Activated CD8-positive, alpha-beta memory T cell treated with anti-CD3 and anti-CD28 coated beads for 36 hours (primary cell): Measurements from ENCODE around the gene EIF3F. TPM values are rescaled to one million over a fixed set of nuclear protein-coding genes. Genes with fewer than 3 reads are reported as not detected.

Experiments used
- CTCF ChIA-PET: fragments of 350-600 bp; sonication (Branson Sonifier 250); formaldehyde crosslinking; loops from one replicate; lab custom pipeline; 2021; ENCODE audit warnings: antibody characterized with exemption; lab: Charles Lee
- POLR2A ChIA-PET: fragments of 350-600 bp; sonication (Branson Sonifier 250); formaldehyde crosslinking; loops from one replicate; lab custom pipeline; 2021; ENCODE audit warnings: antibody characterized with exemption; lab: Charles Lee
- total RNA-seq, 2 experiments: library from RNA; stranded (reverse); gene quantifications; one replicate each; pipeline ENCODE4 v1.2.3, GENCODE V29; 2021

EIF3F gene, protein sequence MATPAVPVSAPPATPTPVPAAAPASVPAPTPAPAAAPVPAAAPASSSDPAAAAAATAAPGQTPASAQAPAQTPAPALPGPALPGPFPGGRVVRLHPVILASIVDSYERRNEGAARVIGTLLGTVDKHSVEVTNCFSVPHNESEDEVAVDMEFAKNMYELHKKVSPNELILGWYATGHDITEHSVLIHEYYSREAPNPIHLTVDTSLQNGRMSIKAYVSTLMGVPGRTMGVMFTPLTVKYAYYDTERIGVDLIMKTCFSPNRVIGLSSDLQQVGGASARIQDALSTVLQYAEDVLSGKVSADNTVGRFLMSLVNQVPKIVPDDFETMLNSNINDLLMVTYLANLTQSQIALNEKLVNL
- 100 to 1,000 TPM; 290 to 291 TPM for total RNA-seq

DNA sequence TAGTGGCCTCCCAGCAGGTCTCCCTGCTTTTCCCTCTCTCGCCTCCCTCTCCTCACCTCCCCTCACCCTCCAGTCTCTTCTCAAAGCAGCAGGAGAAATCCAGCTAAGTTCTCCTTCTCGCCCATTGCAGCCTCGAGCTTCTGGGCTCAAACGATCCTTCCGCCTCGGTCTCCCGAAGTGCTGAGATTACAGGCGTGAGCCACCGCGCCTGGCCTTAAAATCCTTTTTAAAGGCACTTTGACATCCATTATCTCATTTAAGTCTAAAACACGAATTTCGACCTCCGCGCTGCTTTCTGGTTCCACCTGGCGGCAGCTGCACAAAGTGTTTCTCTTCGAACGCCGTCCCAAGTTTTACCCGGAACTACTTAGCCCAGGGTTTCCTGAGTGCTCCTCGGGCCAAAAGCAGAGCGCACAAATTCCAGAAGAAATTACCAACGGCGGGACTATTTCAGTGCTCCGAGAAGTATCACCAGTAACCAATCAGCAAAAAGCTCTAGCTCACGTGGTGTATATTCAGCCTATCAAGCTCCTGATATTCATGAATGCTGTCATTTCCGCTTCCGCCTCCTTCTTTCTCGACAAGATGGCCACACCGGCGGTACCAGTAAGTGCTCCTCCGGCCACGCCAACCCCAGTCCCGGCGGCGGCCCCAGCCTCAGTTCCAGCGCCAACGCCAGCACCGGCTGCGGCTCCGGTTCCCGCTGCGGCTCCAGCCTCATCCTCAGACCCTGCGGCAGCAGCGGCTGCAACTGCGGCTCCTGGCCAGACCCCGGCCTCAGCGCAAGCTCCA lies at the start of gene EIF3F:
Gene EIF3F, plus strand, starts transcription at position 570 of the 792 bp plus-strand sequence. Its CDS starts 16 bp downstream, at position 586.
- POLR2A ChIA-PET: interaction anchor here (0.5 to 1.0 kb wide), 3 partner anchors 10 to 94 kb away, joined by 3 to 4 read pairs (median 4); no protein-coding TSS in a partner anchor

DNA sequence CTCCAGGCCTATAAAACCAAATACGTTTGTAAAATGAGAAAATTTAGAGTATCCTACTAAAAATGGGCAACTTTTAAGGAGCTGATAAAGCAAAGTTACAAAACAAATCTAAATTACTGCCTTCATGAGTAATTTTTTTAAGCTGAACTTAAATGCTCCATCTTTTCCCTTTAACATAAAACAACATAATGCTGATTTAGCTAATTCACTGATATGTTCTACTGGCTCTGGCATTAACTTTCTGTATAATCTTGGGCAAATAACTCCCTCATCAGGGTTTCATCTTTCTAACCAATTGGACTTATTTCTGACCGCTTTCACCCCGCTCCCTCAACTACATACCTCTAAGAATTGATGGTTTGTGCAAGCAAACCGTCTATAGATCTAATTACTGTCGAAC lies 46.0 kb upstream of the EIF3F start:
- ChIA-PET CTCF (no interaction called here), POLR2A (no interaction called here)

More for the DNA sequence above, at the start of gene EIF3F:
- CTCF ChIA-PET: interaction anchor here (1.0 to 2.1 kb wide), 5 partner anchors 9 to 105 kb away, joined by 3 to 29 read pairs (median 4); no protein-coding TSS in a partner anchor

DNA sequence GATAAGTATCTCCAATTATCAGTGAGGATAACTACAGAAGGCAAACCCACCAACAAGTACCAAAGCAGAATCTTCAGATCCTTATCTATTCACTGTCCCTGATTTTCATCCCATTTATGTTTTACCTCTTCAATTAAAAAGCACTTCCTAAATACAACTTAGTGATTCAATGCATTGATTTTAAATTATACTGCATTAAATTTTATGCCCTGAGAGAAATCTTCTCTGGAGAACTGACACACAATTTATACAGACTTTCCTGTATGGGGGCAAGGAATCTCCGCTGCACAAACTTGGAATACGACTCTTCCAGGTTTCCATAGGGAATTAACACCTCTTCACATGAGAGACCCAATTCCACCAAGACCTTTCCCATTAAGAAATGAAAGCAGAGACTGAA lies 45.5 kb upstream of the EIF3F start, which contains the start of gene OR10A3:
Gene OR10A3, minus strand, starts transcription at position 101 of the 400 bp plus-strand sequence. CDS start 2,188 bp downstream, outside the sequence.
- CTCF ChIA-PET: no interaction called here
- POLR2A ChIA-PET: no interaction called here

DNA sequence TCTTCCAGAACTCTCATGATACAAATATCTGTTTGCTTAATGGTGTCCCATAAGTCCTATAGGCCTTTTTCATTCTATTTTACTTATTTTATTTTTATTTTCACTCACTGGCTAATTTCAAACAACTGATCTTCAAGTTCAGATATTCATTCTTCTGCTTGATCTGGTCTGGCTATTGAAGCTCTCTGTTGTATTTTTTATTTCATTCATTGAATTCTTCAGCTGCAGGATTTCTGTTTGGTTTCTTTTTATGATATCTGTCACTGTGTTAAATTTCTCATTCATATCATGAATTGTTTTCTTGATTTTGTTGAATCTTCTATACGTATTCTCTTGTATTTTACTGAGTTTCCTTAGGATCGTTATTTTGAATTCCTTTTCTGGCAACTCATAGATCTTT lies 43.0 kb upstream of the EIF3F start:
- ChIA-PET CTCF (no interaction called here), POLR2A (no interaction called here)

DNA sequence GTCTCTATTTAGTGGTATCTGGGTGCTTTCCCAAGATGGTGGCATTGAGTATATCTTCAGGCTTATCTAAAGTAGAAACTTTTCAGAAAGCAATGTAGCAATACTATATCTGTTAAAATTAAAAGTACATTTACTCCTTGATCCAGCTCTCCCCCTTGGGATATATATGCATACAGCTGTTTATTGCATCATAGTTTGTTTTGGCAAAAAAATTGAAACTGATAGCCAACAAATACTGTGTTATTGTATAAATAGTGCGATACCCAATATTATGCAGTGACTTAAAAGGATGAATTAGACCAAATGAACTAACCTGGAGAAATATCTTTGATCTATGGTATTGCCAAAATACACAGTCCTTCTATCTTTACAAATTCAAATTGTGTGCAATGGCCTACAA lies 37.2 kb upstream of the EIF3F start:
- POLR2A ChIA-PET: no interaction called here
- CTCF ChIA-PET: no interaction called here

DNA sequence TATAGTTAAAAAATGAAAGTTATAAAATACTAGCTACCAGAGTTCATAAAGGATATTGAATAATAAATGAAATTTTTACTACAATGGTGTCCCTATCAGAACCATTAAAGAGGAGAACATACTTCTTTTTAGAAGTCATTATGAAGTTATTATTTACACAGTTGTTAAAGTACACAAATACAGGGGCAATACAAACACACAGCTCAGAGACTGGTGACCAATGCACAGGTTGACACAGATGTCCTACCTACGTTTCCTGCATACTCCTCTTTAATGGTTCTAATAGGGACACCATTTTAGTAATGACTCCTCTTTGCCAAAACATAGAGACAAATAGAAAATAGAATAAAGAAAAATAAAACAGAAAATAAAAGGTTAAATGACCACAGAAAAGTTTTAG lies 31.9 kb upstream of the EIF3F start:
- POLR2A ChIA-PET: no interaction called here
- CTCF ChIA-PET: no interaction called here

DNA sequence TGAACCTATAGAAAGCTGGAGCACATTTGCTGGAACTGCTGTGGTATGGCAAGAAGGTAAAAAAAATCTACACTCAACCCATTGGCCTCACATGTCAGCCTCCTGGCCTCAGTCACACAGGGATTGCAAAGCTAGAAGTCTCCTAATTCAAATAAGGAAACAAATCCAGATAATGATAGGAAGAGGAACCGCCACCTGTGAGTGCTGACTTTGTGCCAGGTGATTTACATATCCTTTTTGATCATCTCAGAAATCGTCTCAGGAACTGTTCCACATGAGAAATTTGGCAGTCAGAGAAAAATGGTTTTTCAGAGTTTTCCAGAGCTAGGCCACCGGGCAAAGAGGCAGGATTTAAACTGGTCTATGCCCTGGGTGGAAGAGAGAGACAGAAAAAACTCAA lies 22.9 kb upstream of the EIF3F start:
- ChIA-PET POLR2A (no interaction called here), CTCF (no interaction called here)

DNA sequence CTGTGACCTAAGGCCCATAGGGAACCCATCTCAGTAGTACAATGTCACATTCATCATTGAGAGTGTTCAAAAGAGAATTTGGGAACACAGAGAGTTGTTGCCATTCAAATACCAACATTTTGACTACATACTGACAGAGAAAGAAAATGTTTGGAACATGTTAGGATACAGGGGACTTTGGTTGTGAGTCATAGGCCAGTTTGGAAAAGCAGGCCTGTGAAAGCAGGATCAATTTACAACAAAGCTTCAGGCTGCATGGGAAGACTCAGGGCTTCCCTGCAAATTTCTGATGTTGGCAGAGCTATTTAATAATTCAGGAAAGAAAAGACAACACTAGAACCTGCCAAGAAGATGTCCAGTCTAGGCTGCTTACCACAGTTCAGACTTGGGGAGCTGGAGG lies 22.3 kb upstream of the EIF3F start:
- CTCF ChIA-PET: no interaction called here
- POLR2A ChIA-PET: no interaction called here

DNA sequence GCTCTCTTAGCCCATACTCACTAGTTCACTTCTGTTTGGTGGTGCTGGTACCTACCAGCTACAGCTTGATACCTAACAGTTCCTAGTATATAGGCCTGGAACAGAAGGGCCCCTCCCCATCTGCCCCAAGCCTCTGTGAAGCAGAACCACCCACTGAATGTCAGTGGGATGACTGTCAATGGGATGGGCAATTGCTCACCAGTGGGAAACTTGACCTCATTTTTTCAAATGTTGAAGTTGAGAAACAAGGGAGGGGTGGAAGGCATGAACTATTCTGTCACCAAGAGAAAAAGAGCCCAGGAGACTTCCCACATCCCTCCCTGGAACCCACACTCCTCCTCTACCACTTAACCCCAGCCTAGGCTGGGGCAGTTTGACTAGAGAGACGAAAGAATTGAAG lies 21.8 kb upstream of the EIF3F start, which contains the start of gene NLRP10:
Gene NLRP10, minus strand, starts transcription at position 62 of the 400 bp plus-strand sequence. CDS start 1,952 bp downstream, outside the sequence.
- ChIA-PET POLR2A (no interaction called here), CTCF (no interaction called here)

DNA sequence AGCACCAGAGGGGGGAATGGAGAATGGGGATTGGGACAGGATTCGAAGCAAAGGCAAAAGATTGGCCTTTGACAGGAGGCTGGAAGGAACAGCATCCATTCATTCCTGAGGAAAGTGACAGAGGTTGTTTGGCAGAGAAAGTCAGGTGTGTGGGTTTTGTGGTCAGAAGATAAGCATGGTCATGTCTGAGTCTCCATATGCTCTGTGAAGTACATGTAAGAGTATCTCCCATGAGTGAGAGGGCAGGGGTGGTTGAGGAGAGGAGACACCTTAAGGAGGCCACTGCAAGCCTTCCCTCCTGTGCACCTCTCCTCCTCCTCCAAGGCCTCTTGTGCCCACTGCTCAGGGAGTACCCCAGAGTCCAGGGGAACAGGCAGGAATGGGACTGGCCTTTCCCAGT lies 20.0 kb upstream of the EIF3F start:
- ChIA-PET POLR2A (no interaction called here), CTCF (interaction anchor here (1.6 kb wide), 1 partner anchor 74 kb away, joined by 5 read pairs; no protein-coding TSS in a partner anchor)

DNA sequence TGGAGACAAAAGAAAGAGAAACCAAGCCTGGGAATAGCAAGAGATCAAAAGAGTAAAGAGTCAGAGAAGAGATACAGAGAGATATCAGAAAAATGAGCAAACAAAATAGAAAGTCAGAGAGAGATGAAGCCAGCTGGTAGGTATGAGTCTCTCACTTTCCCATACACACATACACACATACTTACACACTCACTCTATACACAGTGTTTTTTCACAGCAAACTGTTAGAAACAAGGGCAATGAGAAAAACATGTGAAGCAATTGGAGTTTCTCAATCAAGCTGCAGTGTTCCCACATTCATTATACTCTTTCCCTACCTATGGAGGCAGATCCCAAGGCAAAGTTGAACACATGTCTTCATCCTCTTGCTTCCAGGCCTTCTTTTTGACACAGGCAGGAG lies 19.3 kb upstream of the EIF3F start:
- ChIA-PET POLR2A (interaction anchor here (0.6 kb wide), 1 partner anchor 19 kb away, joined by 3 read pairs; the partner anchor contains the start of gene EIF3F), CTCF (interaction anchor here (1.6 kb wide), 1 partner anchor 75 kb away, joined by 5 read pairs; no protein-coding TSS in a partner anchor)

DNA sequence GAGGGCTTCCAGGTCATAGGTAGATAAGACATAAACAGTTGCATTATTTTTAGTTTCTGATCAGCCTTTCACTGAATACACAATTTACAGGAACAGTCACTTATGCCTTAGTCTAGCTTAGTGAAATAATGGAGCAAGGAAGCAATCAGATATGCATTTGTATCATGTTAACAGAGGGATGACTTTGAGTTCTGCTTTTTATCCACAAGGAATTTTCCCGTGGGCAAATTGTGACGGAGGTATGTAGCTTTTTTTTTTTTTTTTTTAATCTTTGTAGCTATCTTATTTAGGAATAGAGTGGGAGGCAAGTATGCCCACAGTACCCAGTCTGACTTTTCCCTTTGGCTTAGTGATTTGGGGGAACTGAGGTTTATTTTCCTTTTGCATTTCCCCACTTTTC lies 18.5 kb upstream of the EIF3F start:
- POLR2A ChIA-PET: interaction anchor here (0.6 kb wide), 1 partner anchor 18 kb away, joined by 3 read pairs; the partner anchor contains the start of gene EIF3F
- CTCF ChIA-PET: interaction anchor here (1.1 to 1.6 kb wide), 2 partner anchors 17 to 76 kb away, joined by 3 to 5 read pairs; no protein-coding TSS in a partner anchor

DNA sequence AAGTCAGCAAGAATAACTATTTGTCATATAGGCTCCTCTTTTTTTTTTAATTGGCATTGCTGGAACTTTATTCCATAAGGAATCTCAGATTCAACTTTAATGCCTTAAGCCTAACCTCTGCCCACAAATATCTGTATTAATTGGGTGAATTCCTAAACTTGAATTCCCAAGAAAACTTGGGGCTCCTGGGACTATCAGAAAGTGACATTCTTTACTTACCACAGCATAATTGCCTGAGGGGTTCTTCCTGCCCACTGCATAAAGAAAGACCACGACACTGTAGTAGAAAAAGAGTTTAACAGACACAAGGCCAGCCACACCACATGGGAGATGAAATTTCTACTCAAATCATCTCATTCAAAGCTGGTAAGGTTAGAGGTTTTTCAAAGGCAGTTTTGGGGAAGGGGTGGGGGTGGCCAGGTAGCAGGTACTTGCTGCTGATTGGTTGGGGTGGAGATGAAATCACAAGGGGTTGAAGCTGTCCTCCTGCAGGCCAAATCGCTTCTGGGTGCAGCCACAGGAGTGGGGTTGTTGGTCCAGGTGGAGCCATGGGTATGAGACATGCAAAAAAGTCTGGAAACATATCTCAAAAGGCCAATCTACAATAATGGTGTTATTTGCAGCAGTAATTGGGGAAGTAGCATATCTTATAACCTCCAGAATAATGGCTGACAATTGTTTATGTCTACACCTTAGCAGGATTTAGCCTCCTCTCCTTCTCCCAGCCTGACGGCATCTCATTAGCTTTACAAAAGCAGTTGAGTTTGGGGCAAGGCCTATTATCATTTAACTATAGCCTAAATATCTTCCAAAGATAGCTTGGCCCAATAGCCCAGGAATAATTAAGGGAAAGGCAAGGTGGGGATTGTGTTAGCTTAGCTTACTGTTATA lies 17.1 kb upstream of the EIF3F start:
- POLR2A ChIA-PET: no interaction called here
- CTCF ChIA-PET: no interaction called here

DNA sequence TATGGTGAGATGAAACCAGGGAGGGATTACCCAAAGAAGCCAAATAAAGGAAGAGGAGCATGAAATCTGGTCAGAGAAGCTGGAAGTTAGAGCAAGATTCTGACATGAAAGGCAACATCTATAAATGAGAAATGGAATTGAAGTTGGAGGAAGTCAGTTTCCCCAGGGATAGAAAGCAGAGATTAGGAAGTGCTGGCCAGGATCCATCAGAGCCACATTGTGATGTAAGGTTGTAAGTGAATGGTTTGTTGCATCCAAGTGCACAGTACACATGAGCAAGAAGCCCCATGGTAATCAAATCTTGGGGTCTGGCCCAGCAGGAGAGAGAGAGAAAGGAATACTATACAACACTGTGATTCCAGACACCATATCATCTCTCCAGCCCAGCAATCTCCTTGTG lies 15.3 kb upstream of the EIF3F start:
- CTCF ChIA-PET: no interaction called here
- POLR2A ChIA-PET: no interaction called here

DNA sequence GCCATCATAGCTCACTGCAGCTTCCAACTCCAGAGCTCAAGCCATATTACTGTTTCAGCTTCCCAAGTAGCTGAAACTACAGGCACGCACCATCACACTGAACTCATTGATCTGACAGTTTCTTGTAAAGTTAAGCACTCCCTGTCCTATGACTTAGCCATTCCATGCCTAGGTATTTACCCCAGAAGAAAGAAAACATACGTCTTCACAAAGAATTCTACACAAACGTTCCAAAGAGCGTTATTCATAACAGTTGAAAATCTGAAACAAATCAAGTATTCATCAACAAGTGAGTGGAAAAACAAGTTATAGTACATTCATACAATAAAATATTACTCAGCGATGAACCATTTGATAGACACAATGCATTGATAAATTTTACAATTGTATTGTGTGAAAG lies 14.1 kb upstream of the EIF3F start:
- ChIA-PET CTCF (no interaction called here), POLR2A (no interaction called here)

DNA sequence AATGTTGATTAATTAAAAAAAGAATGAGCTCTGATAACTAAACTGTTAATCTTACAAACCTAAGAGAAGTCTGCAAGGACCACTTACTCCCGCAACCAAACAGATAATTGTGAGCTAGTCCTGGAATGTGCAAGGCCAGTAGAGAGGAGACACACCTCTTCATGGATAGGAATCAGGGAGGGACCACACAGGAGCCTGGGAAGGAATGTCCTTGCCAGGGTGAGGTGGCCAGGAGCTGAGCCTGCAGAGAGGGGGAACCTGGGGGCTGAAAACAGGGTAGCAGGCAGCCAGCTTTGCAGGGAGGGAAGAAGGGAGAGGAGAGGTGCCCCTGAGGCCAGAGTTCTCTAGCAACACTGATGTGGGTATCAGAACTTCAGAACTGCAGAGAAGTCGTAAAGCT lies 12.5 kb upstream of the EIF3F start:
- ChIA-PET POLR2A (no interaction called here), CTCF (no interaction called here)

DNA sequence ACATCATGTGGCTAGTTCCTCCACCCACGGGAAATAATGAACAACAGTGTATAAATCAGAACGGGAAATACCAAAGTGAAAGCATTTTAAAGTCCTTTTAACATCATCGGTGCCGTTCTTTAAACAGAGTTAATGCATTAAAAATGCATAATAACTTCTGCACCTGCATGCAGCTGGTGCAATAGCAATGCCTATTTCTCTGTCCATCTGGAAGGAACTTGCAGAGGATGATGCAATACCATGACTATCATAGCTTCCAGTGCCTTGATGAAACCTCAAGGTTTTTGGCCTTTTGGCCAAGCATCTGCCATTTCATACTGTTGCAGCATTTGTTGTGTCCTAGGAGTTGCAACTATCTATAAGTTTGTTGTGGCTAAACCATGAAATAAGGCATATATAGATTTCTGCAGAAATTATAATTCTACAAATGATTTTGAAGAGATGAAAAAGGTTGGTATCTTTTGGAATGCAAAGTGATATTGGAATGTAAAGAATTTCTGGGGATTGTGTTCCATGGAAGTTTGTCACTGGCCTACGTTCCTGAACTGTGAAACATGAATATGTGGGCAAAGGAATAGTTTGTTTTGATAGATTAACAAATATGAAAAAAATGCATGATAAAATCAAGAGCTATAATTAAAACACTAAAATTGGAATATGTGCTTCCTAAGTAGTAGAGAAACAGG lies 9.8 kb upstream of the EIF3F start:
- ChIA-PET POLR2A (interaction anchor here (0.6 kb wide), 1 partner anchor 9 kb away, joined by 4 read pairs; no protein-coding TSS in a partner anchor), CTCF (no interaction called here)

DNA sequence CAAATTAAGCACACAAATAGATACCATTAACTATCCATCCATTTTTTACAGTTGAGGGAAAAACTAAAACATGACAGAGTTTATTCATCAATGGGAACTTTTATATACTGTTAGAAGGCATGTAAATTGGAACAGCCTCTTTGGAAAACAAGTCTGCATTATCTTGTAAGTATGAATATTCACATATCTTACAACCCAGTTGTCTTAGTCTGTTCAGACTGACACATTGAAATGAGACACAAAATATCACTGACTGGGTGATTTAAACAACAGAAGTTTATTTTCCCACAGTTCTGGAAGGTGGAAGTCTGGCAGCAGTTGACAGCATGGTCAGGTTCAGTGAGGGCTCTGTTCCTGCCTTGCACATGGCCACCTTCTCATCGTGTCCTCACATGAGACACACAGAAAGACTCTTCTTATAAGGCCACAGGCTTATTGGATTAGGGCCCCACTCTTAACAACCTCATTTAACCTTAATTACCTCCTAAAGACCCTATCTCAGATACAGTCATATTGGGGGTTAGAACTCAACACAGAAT lies 5.4 kb upstream of the EIF3F start:
- POLR2A ChIA-PET: no interaction called here
- CTCF ChIA-PET: no interaction called here
